Measurements from ENCODE around the gene MSS51.
A peak's percentile ranks its signal among the peaks of the same experiment; 100 is the strongest.

The MSS51 gene

DNA sequence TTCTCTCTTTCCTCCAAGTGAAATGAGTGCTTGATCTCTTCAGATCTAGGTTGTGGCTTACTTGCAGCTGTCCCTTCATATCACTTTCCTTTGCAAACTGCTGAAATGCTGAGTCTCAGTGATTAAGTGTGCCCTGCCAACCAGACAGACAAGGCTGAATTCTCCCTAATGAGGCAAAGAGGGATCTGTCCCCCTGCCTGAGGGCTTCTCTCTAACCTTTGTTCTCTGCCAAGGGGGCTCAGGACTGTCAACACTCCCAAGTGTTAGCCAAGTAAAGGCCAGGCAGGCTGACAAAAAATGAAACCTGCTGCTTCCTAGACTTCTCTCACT, at the start of gene MSS51:
TSS of gene MSS51 (minus strand) at position 24 of the 330 bp plus-strand sequence. CDS start 5,277 bp downstream, outside the sequence.
- H3K4me3 Mint-ChIP-seq = no peak within 1 kb of the TSS
- H3K27me3 Mint-ChIP-seq = no peaks in the 10 kb centered on the region
- no peak for DNase-seq (ENCODE audit: low spot score in 2 of 2)
- peak within 1 kb of the TSS; percentile 21 for H3K27ac Mint-ChIP-seq
- H3K9me3 Mint-ChIP-seq = no peaks in the 10 kb centered on the region
- H3K36me3 Mint-ChIP-seq = peaks cover 10% of the 10 kb centered on the region
- H3K4me1 Mint-ChIP-seq = no peaks in the 10 kb centered on the region
- ATAC-seq (ENCODE audit: low read depth) = no peak

DNA sequence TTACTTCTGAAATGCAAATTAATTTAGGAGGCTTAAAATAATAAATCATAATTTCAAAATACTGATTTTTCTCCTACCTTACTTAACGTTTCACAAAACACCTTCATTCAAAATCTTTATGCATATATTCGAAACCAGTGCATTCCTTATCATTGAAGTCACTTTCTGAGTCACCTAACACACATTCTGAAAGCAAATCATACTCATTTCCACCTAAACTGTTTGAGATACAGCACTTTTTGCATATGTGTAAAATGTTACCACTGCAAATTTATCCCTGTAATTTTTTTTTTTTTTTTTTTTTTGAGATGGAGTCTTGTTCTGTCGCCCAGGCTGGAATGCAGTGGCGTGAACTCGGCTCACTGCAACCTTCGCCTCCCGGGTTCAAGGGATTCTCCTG, 46.8 kb upstream of the MSS51 start:
- peak overlapping the region; percentile 55 for H3K27ac Mint-ChIP-seq
- ATAC-seq (ENCODE audit: low read depth) = no peak
- H3K27me3 Mint-ChIP-seq = no peaks in the 10 kb centered on the region
- no peak for DNase-seq (ENCODE audit: low spot score in 2 of 2)
- H3K4me3 Mint-ChIP-seq = peak overlapping the region; percentile 17
- peaks cover 12% of the 10 kb centered on the region for H3K36me3 Mint-ChIP-seq
- H3K9me3 Mint-ChIP-seq = no peaks in the 10 kb centered on the region
- H3K4me1 Mint-ChIP-seq = peaks cover 14% of the 10 kb centered on the region

DNA sequence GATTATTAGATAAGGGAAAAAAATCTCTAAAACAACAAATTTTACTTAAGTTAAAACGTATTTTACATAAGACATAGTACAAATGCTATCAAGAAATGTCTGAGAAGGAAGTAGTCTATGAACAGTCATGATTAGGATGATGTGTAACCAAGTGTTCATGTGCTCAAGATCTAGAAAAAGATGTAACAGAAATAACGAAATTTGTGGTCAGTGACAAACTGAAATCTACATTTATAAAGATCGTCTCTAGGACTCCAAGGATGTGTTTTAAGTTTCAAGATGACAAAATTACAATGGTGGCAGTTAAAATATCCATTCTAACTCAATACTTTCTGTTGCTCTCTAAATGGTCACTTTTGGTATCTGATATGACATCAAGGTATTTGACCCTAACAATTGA, 45.3 kb upstream of the MSS51 start:
- H3K4me3 Mint-ChIP-seq = no peak overlapping the region
- ATAC-seq (ENCODE audit: low read depth) (no peak), DNase-seq (ENCODE audit: low spot score in 2 of 2) (no peak)
- H3K27me3 Mint-ChIP-seq = no peaks in the 10 kb centered on the region
- H3K36me3 Mint-ChIP-seq = peaks cover 18% of the 10 kb centered on the region
- H3K4me1 Mint-ChIP-seq = peaks cover 14% of the 10 kb centered on the region
- H3K27ac Mint-ChIP-seq = peak overlapping the region; percentile 65
- no peaks in the 10 kb centered on the region for H3K9me3 Mint-ChIP-seq

DNA sequence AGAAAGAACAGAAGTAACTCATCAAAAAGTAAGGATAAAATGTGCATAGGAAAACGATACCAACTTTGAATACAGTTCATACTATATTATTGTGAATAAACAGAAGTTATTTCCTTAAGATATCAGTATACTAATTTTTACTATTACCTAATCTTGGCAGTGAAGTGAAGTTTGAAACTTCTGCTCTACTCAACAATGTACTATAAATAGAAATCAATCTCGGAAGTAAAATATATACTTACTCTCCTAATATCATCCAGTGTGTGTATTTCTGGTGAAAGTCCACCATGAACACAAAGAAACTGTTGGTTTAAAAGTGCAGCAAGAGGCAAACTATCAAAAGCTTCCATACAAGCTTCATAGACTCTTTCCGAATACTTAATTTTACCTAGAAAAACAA, 37.9 kb upstream of the MSS51 start:
- Mint-ChIP-seq H3K27ac (no peak overlapping the region), H3K36me3 (peaks cover 26% of the 10 kb centered on the region), H3K9me3 (no peaks in the 10 kb centered on the region), H3K27me3 (no peaks in the 10 kb centered on the region), H3K4me1 (peaks cover 8% of the 10 kb centered on the region), H3K4me3 (no peak overlapping the region)
- ATAC-seq (ENCODE audit: low read depth) = no peak
- no peak for DNase-seq (ENCODE audit: low spot score in 2 of 2)

DNA sequence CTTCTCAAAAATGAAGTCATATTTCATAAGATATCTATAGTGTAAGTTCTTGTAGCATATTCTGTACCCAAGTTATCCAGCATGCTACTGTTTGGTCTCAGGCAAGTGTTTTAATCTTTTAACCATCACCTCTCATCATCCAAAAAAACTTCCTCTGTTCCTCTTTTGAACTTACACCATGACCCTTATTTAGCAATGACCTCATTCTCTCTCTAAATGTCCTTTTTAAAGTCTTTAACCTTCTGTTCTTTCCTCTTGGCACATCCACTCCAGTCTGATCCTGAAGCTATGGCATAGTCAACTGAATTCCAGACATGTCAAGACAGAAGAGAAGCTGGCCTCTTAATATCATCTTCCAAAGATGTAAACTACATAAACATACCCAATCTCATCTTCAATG, 36.2 kb upstream of the MSS51 start:
- Mint-ChIP-seq H3K4me1 (peaks cover 8% of the 10 kb centered on the region), H3K27ac (no peak overlapping the region), H3K4me3 (no peak overlapping the region), H3K9me3 (no peaks in the 10 kb centered on the region), H3K36me3 (peaks cover 21% of the 10 kb centered on the region), H3K27me3 (no peaks in the 10 kb centered on the region)
- no peak for ATAC-seq (ENCODE audit: low read depth)
- no peak for DNase-seq (ENCODE audit: low spot score in 2 of 2)

DNA sequence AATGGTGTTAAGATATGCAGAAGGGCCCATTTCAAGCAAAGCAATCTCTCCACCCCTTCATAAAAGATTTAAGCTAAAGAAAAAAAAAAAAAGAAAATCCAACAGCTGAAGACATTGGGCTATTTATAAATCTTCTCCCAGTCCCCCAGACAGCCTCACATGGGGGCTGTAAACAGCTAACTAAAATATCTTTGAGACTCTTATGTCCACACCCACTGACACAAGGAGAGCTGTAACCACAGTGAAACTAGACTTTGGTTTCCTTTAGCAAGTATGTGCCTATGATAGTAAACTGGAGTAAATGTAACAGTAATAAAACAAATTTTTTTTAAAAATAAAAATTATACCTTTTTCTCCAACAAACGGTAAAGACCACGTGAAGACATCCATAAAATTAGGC, 33.8 kb upstream of the MSS51 start:
- Mint-ChIP-seq H3K4me1 (peaks cover 6% of the 10 kb centered on the region), H3K27me3 (no peaks in the 10 kb centered on the region), H3K36me3 (peaks cover 23% of the 10 kb centered on the region), H3K27ac (no peak overlapping the region), H3K9me3 (no peaks in the 10 kb centered on the region), H3K4me3 (no peak overlapping the region)
- DNase-seq (ENCODE audit: low spot score in 2 of 2) = no peak
- ATAC-seq (ENCODE audit: low read depth) = no peak

DNA sequence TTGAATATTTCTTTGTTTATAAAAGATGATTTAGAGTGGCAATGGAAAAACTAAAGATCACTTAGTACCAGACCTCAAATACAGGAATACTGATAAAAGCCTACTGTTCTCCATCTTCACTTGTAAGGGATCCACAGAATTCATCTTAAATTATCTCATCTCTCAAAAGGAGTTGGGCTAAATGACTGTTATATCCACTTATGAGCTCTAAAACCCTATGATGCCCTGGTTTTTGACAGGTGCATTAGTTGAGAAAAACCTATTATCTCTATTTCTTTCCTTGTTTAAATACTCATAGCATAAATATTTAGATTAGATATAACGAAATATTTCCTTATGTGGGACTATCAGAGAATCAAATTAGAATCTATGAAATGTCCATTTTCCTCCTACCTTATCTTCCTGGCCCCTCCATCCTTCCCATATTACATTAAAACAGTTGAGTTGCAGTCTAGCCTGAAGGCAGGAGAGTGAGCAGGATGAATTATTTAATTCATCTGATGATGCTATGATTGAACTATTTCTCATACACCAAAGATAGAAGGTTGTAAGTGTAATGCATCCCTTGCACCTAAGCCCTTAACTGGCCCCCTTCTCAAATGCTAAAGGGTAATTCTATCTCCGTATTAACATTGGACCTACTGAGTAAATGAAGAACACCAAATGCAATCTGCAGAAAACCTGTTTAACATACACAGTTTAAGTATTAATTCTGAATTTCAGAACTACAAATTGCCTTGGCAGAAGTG, 32.8 kb upstream of the MSS51 start:
- no peak overlapping the region for H3K27ac Mint-ChIP-seq
- H3K4me3 Mint-ChIP-seq = no peak overlapping the region
- no peaks in the 10 kb centered on the region for H3K27me3 Mint-ChIP-seq
- H3K9me3 Mint-ChIP-seq = no peaks in the 10 kb centered on the region
- H3K4me1 Mint-ChIP-seq = peaks cover 6% of the 10 kb centered on the region
- peaks cover 22% of the 10 kb centered on the region for H3K36me3 Mint-ChIP-seq
- DNase-seq (ENCODE audit: low spot score in 2 of 2) (no peak), ATAC-seq (ENCODE audit: low read depth) (no peak)

DNA sequence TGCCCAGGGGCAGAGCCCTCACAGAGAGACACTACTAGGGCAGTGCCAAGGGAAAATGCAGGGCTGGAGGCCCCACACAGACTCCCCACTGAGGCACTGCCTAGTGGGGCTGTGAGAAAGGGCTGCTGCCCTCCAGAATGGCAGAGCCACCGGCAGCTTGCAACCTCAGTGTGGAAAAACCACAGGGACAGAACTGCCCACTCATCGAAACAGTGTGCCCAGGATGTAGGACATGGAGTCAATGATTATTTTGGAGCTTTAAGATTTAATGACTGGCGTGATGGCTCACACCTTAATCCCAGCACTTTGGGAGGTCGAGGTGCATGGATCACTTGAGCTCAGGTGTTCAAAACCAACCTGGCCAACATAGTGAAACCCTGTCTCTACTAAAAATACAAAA, 27.5 kb upstream of the MSS51 start:
- no peak for DNase-seq (ENCODE audit: low spot score in 2 of 2)
- no peaks in the 10 kb centered on the region for H3K27me3 Mint-ChIP-seq
- no peaks in the 10 kb centered on the region for H3K9me3 Mint-ChIP-seq
- peaks cover 18% of the 10 kb centered on the region for H3K36me3 Mint-ChIP-seq
- no peak overlapping the region for H3K27ac Mint-ChIP-seq
- H3K4me3 Mint-ChIP-seq = no peak overlapping the region
- ATAC-seq (ENCODE audit: low read depth) = no peak
- H3K4me1 Mint-ChIP-seq = peaks cover 2% of the 10 kb centered on the region

DNA sequence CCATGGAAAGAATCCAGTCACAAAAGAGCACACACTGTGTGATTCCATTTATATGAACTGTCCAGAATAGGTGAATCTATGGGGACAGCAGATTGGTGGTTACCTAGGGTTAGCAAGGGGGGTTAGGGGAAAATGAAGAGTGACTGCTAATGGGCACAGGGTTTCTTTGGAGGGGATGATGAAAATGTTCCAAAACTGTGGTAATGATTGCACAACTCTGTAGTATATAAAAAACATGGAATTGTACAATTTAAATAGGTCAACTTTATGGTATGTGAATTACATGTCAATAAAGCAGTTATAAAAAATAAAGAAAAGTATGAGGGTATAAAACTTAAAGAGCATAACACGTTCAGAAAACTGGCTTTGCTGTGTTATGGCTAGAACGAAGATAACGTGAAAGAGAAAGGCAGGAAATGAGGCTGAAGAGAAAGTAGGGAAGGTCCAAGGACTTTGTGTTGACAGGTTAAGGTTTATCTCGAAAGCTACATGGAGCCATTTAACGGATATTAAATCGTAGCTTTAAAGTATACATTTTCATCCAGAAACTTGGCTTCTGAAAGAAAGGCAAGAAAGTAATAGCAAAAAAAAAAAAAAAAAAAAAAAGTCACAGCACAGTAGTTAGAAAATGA, 26.4 kb upstream of the MSS51 start:
- Mint-ChIP-seq H3K9me3 (no peaks in the 10 kb centered on the region), H3K36me3 (peaks cover 20% of the 10 kb centered on the region), H3K4me3 (no peak overlapping the region), H3K4me1 (peaks cover 2% of the 10 kb centered on the region), H3K27ac (no peak overlapping the region), H3K27me3 (no peaks in the 10 kb centered on the region)
- ATAC-seq (ENCODE audit: low read depth) (no peak), DNase-seq (ENCODE audit: low spot score in 2 of 2) (no peak)

DNA sequence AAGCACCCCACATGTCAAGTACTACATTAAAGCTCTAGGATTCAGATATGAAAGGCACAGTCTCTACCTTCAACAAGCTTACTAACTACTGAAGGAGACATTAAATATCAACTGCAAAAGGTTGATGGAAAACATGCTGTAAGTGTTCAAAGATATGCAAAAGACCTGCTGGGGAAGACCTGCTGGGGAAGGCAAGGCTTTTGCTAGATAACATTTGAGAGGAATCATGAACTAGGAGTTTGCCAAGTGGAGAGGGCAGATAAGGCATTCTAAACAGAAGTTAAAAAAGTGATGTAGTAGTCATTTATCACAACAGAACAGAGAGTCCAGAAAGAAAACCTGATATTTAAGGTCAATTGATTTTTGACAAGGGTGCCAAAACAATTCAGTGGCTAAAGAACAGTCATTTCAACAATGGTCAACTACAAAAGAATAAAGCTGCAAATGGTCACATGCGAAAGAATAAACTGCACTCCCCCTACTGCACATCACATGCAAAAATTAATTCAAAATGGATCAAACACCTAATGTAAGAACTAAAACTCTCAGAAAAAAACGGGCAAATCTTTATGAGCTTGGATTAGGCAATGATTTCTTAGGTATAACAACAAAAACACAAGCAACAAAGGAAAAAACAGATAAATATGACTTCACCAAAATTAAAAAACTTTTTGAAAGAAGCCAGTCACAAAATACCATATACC, 23.0 kb upstream of the MSS51 start:
- peaks cover 18% of the 10 kb centered on the region for H3K36me3 Mint-ChIP-seq
- H3K4me3 Mint-ChIP-seq = no peak overlapping the region
- H3K4me1 Mint-ChIP-seq = peaks cover 2% of the 10 kb centered on the region
- H3K27me3 Mint-ChIP-seq = no peaks in the 10 kb centered on the region
- peak overlapping the region; percentile 23 for H3K27ac Mint-ChIP-seq
- ATAC-seq (ENCODE audit: low read depth) (no peak), DNase-seq (ENCODE audit: low spot score in 2 of 2) (no peak)
- H3K9me3 Mint-ChIP-seq = no peaks in the 10 kb centered on the region

DNA sequence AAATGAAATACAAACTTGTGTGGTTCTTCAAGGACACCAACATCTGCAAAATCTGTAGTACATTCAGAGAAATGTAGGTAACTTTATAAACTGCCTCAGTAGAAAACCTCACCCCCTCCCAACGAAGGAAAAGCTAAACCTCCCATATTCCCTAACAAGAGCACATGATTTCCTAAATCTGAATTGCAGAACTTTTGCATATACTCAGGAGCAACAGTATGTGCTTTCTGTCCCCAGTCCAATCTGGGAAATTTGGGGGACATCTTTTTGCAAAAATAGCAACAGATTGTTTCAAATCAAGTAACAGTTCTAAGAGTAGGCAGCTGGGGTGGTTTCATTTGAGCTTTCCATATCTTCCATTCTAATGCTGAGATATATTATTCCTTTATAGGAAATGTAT, 15.8 kb upstream of the MSS51 start:
- no peak overlapping the region for H3K4me3 Mint-ChIP-seq
- H3K9me3 Mint-ChIP-seq = no peaks in the 10 kb centered on the region
- peaks cover 21% of the 10 kb centered on the region for H3K36me3 Mint-ChIP-seq
- H3K4me1 Mint-ChIP-seq = no peaks in the 10 kb centered on the region
- H3K27ac Mint-ChIP-seq = no peak overlapping the region
- H3K27me3 Mint-ChIP-seq = no peaks in the 10 kb centered on the region
- no peak for DNase-seq (ENCODE audit: low spot score in 2 of 2)
- ATAC-seq (ENCODE audit: low read depth) = no peak

DNA sequence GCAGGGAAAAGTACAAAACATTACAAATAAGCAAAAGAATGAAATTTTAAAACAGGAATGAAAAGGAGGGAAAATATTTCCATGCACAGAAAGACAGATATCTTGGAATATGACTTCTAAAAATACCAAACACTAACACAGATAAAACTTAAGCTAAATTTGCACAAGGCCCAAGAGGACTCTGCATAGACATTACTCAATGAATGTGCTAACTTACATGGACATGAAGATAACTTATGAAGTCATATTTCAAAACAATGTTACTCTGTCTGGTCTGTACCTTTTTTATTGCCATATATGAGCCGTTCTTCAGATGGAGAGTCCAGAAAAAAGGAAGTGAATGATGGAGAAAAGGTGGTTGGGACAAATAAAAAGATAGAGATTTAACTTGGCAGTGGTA, 15.0 kb upstream of the MSS51 start:
- ATAC-seq (ENCODE audit: low read depth) = no peak
- DNase-seq (ENCODE audit: low spot score in 2 of 2) = no peak
- Mint-ChIP-seq H3K27ac (no peak overlapping the region), H3K27me3 (no peaks in the 10 kb centered on the region), H3K4me1 (no peaks in the 10 kb centered on the region), H3K36me3 (peaks cover 18% of the 10 kb centered on the region), H3K4me3 (no peak overlapping the region), H3K9me3 (no peaks in the 10 kb centered on the region)

DNA sequence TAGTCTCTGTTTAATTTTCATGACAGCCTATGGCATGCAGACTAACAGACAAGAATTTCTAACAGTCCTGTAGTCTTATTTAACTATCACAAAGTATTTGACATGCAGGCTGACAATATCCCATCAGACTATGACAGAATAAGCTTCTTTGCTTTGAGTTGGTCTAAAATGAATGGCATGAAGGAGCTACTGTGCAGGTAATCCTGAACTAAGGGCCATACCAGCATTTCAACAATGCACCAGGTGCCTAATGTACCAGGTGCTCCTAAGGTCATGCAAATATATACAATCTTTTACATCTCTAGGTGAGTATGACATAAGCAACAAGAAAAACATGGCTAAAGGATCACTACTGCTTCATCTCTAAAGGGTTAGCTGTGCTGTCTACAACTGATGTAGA, 13.6 kb upstream of the MSS51 start:
- Mint-ChIP-seq H3K27me3 (no peaks in the 10 kb centered on the region), H3K36me3 (peaks cover 18% of the 10 kb centered on the region)

DNA sequence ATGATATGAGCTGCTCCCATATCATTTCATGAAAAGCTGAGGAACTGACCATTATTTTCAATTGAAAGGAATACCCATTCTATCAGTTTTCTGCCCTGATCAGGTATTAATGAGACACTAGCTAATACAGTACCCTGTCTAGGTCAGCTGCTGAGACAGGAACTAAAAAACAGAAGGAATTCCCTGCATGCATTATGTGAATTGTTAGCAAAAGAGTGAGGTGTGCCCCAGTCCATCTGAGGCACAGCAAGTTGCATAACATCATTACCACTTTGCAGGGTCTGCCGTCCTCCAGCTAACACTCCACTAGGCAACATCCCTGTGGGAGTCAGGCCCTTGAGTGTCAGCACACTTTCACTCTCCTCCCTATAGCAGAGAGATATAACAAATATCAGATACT, 11.1 kb upstream of the MSS51 start:
- H3K27me3 Mint-ChIP-seq = no peaks in the 10 kb centered on the region
- H3K36me3 Mint-ChIP-seq = peaks cover 19% of the 10 kb centered on the region
- H3K9me3 Mint-ChIP-seq = no peaks in the 10 kb centered on the region

More for the DNA sequence above, 13.6 kb upstream of the MSS51 start:
- H3K4me3 Mint-ChIP-seq = no peak overlapping the region
- ATAC-seq (ENCODE audit: low read depth) (no peak), DNase-seq (ENCODE audit: low spot score in 2 of 2) (no peak)
- H3K9me3 Mint-ChIP-seq = no peaks in the 10 kb centered on the region
- no peak overlapping the region for H3K27ac Mint-ChIP-seq
- peaks cover 3% of the 10 kb centered on the region for H3K4me1 Mint-ChIP-seq

More for the DNA sequence above, 11.1 kb upstream of the MSS51 start:
- Mint-ChIP-seq H3K27ac (no peak overlapping the region), H3K4me3 (no peak overlapping the region), H3K4me1 (peaks cover 3% of the 10 kb centered on the region)
- ATAC-seq (ENCODE audit: low read depth) (no peak), DNase-seq (ENCODE audit: low spot score in 2 of 2) (no peak)
